Neural cell (in vitro differentiated cells): ENCODE data around the gene LIPC. TPM values are rescaled to one million over a fixed set of nuclear protein-coding genes. Genes with fewer than 3 reads are reported as not detected.

ENCODE experiments used
- H2AFZ ChIP-seq: fragments of 200-600, 300-800 bp; sonication (generic), shearing (Covaris generic); 2 replicates; pipeline ENCODE4 v1.6.0; 2014; ENCODE audit warnings: low read depth, mild to moderate bottlenecking, antibody characterized with exemption, low read length, moderate library complexity
- H3F3A ChIP-seq: fragments of 200-600 bp; shearing (Covaris generic); 2 replicates; pipeline ENCODE4 v1.6.1; 2016; ENCODE audit warnings: mild to moderate bottlenecking, moderate library complexity, mixed read lengths, antibody characterized with exemption, low read length; ENCODE audit not compliant: insufficient read depth, poor library complexity, severe bottlenecking
- H3K27ac ChIP-seq: fragments of 200-600, 300-800 bp; sonication (generic), shearing (Covaris generic); 2 replicates; pipeline ENCODE4 v1.5.1; 2014; ENCODE audit warnings: mild to moderate bottlenecking, low read length, moderate library complexity
- H3K27me3 ChIP-seq: fragments of 300-800, 200-600 bp; sonication (generic), shearing (Covaris generic); 2 replicates; pipeline ENCODE4 v1.6.0; 2014; ENCODE audit warnings: mild to moderate bottlenecking, low read depth, low read length, moderate library complexity; ENCODE audit not compliant: insufficient read depth
- H3K36me3 ChIP-seq: fragments of 300-800, 200-600 bp; sonication (generic), shearing (Covaris generic); 2 replicates; pipeline ENCODE4 v1.5.1; 2014; ENCODE audit warnings: mild to moderate bottlenecking, antibody characterized with exemption, low read length, moderate library complexity; ENCODE audit not compliant: insufficient read depth
- H3K4me2 ChIP-seq: fragments of 300-800, 200-600 bp; sonication (generic), shearing (Covaris generic); 2 replicates; pipeline ENCODE4 v1.6.0; 2014; ENCODE audit warnings: mild to moderate bottlenecking, low read length
- H3K4me3 ChIP-seq: fragments of 300-800, 200-600 bp; sonication (generic), shearing (Covaris generic); 2 replicates; pipeline ENCODE4 v1.5.1; 2014; ENCODE audit warnings: mild to moderate bottlenecking, low read length, moderate library complexity
- H3K79me2 ChIP-seq: fragments of 200-600 bp; shearing (Covaris generic); replicated peaks from 2 replicates; pipeline ENCODE4 v1.6.0; 2014; ENCODE audit warnings: mild to moderate bottlenecking, low read length, moderate library complexity; ENCODE audit not compliant: insufficient read depth
- H3K9ac ChIP-seq: fragments of 300-800, 200-600 bp; sonication (generic), shearing (Covaris generic); 2 replicates; pipeline ENCODE4 v1.6.1; 2016; ENCODE audit warnings: mild to moderate bottlenecking, low read length, mixed read lengths
- H3K9me2 ChIP-seq: fragments of 200-600 bp; shearing (Covaris generic); 2 replicates; pipeline ENCODE4 v1.6.1; 2016; ENCODE audit warnings: mild to moderate bottlenecking, low read length, mixed read lengths; ENCODE audit not compliant: insufficient read depth
- H3K9me3 ChIP-seq: fragments of 200-600, 300-800 bp; sonication (generic), shearing (Covaris generic); 2 replicates; pipeline ENCODE4 v1.6.1; 2016; ENCODE audit warnings: mild to moderate bottlenecking, mixed run types, low read length, moderate library complexity, mixed read lengths
- H4K20me1 ChIP-seq: fragments of 200-600 bp; shearing (Covaris generic); 2 replicates; pipeline ENCODE4 v1.6.1; 2016; ENCODE audit warnings: mild to moderate bottlenecking, mixed run types; ENCODE audit not compliant: insufficient read depth
- EP300 ChIP-seq: fragments of 450-650 bp; conservative IDR thresholded peaks from 2 replicates; pipeline ENCODE4 v1.6.1; 2014; ENCODE audit warnings: antibody characterized with exemption, mild to moderate bottlenecking, moderate library complexity; ENCODE audit not compliant: poor library complexity, severe bottlenecking
- EZH2 ChIP-seq: fragments of 200-600, 300-800 bp; shearing (Covaris generic), sonication (generic); IDR thresholded peaks from 2 replicates; pipeline ENCODE4 v1.6.1; 2014; ENCODE audit warnings: antibody characterized with exemption, low read length, borderline replicate concordance, mild to moderate bottlenecking; ENCODE audit not compliant: insufficient read depth, poor library complexity, severe bottlenecking
- MXI1 ChIP-seq: fragments of 450-650 bp; conservative IDR thresholded peaks from 2 replicates; pipeline ENCODE4 v1.6.1; 2014; ENCODE audit warnings: antibody characterized with exemption, mild to moderate bottlenecking; ENCODE audit not compliant: poor library complexity, severe bottlenecking
- POLR2AphosphoS5 ChIP-seq: IDR thresholded peaks from 2 replicates; pipeline ENCODE4 v1.6.1; 2012
- RAD21 ChIP-seq: fragments of 450-650 bp; conservative IDR thresholded peaks from 2 replicates; pipeline ENCODE4 v1.6.1; 2014; ENCODE audit warnings: antibody characterized with exemption, mild to moderate bottlenecking, moderate library complexity
- SMC3 ChIP-seq: fragments of 450-650 bp; conservative IDR thresholded peaks from 2 replicates; pipeline ENCODE4 v1.6.1; 2014; ENCODE audit warnings: antibody characterized with exemption, mild to moderate bottlenecking, moderate library complexity; ENCODE audit not compliant: poor library complexity
- TAF1 ChIP-seq: IDR thresholded peaks from 2 replicates; pipeline ENCODE4 v1.6.1; 2012; ENCODE audit warnings: low read depth
- polyA plus RNA-seq: library from polyadenylated mRNA; depleted of rRNA; stranded (reverse); fragments of >200 nt; gene quantifications from 2 replicates; pipeline ENCODE4 v1.2.3, GENCODE V29; 2014
- TF ChIP-seq, protein P1 (sequence below): IDR thresholded peaks from 2 replicates; pipeline ENCODE4 v1.6.1; 2012; ENCODE audit warnings: borderline replicate concordance
- TF ChIP-seq, protein P2 (sequence below): fragments of 450-650 bp; IDR thresholded peaks from 2 replicates; pipeline ENCODE4 v1.5.1; 2014; ENCODE audit warnings: antibody characterized with exemption, mild to moderate bottlenecking, moderate library complexity; ENCODE audit not compliant: poor library complexity, severe bottlenecking

The LIPC gene
- polyA plus RNA-seq, 1 donor from 2014 or later = not detected

DNA sequence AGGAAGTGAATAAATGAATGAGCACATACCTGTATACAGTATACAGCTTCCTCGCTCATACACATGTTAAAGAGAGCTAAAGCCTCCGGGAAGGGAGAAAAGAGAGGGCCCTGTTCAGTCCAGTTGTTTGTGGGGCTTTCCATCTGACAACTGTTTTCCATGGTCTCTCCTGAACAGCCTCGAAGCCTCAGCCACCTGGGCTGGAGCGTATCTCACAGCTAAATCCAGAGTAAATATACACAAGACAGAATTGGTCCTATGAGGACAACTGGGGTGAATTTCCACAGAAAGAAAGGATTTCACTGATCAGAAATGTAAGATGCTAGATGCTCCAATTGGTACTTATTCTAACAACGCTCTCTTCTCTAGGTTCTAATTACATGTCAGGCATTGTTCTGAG lies 103.5 kb downstream of the LIPC start:
- Histone ChIP-seq H3K79me2 (no peaks in the 10 kb centered on the region), H3K4me3 (no peak overlapping the region), H3K36me3 (no peaks in the 10 kb centered on the region), H3K9me2 (no peaks in the 10 kb centered on the region), H3K9ac (no peak overlapping the region), H3F3A (no peaks in the 10 kb centered on the region), H3K4me2 (no peak overlapping the region), H4K20me1 (no peaks in the 10 kb centered on the region), H2AFZ (no peak overlapping the region), H3K9me3 (no peaks in the 10 kb centered on the region), H3K27me3 (no peaks in the 10 kb centered on the region), H3K27ac (no peak overlapping the region)
- no peak for TF ChIP-seq MXI1
- no peak for TF ChIP-seq EZH2
- no peak for TF ChIP-seq EP300
- no peak for TF ChIP-seq SMC3
- TF ChIP-seq, protein P1, sequence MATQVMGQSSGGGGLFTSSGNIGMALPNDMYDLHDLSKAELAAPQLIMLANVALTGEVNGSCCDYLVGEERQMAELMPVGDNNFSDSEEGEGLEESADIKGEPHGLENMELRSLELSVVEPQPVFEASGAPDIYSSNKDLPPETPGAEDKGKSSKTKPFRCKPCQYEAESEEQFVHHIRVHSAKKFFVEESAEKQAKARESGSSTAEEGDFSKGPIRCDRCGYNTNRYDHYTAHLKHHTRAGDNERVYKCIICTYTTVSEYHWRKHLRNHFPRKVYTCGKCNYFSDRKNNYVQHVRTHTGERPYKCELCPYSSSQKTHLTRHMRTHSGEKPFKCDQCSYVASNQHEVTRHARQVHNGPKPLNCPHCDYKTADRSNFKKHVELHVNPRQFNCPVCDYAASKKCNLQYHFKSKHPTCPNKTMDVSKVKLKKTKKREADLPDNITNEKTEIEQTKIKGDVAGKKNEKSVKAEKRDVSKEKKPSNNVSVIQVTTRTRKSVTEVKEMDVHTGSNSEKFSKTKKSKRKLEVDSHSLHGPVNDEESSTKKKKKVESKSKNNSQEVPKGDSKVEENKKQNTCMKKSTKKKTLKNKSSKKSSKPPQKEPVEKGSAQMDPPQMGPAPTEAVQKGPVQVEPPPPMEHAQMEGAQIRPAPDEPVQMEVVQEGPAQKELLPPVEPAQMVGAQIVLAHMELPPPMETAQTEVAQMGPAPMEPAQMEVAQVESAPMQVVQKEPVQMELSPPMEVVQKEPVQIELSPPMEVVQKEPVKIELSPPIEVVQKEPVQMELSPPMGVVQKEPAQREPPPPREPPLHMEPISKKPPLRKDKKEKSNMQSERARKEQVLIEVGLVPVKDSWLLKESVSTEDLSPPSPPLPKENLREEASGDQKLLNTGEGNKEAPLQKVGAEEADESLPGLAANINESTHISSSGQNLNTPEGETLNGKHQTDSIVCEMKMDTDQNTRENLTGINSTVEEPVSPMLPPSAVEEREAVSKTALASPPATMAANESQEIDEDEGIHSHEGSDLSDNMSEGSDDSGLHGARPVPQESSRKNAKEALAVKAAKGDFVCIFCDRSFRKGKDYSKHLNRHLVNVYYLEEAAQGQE = no peak
- no peak for TF ChIP-seq POLR2AphosphoS5
- no peak for TF ChIP-seq TAF1

DNA sequence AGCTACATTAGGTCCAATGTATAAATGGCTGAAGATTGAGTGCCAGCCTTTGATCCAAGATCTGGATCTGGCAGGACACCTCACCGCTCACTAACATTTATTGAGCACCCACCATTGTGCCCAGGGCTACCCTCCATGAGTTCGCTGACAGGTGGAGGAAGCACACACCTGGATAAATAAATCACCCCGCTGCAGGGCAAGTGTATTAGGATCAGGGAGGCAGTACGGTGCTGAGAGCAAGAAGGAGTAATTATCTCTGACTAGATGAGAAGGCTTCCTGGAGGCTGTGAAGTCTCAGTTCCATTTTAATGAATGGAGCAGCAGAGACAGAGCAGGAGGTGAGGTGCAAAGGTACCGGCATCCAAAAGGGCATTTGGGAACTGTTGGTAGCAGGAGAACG lies 104.1 kb downstream of the LIPC start:
- no peaks in the 10 kb centered on the region for H4K20me1 ChIP-seq
- no peak overlapping the region for H3K4me3 ChIP-seq
- no peaks in the 10 kb centered on the region for H3K36me3 ChIP-seq
- H2AFZ ChIP-seq = no peak overlapping the region
- no peak overlapping the region for H3K9ac ChIP-seq
- no peak overlapping the region for H3K4me2 ChIP-seq
- no peaks in the 10 kb centered on the region for H3K9me3 ChIP-seq
- H3K79me2 ChIP-seq = no peaks in the 10 kb centered on the region
- no peaks in the 10 kb centered on the region for H3K27me3 ChIP-seq
- no peak for TF ChIP-seq EP300
- TF ChIP-seq MXI1 = no peak
- TF ChIP-seq, protein P2, sequence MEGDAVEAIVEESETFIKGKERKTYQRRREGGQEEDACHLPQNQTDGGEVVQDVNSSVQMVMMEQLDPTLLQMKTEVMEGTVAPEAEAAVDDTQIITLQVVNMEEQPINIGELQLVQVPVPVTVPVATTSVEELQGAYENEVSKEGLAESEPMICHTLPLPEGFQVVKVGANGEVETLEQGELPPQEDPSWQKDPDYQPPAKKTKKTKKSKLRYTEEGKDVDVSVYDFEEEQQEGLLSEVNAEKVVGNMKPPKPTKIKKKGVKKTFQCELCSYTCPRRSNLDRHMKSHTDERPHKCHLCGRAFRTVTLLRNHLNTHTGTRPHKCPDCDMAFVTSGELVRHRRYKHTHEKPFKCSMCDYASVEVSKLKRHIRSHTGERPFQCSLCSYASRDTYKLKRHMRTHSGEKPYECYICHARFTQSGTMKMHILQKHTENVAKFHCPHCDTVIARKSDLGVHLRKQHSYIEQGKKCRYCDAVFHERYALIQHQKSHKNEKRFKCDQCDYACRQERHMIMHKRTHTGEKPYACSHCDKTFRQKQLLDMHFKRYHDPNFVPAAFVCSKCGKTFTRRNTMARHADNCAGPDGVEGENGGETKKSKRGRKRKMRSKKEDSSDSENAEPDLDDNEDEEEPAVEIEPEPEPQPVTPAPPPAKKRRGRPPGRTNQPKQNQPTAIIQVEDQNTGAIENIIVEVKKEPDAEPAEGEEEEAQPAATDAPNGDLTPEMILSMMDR = no peak
- TF ChIP-seq, protein P1 = no peak
- no peak for TF ChIP-seq SMC3
- TF ChIP-seq TAF1 = no peak
- TF ChIP-seq RAD21 = no peak
- no peak for TF ChIP-seq EZH2
- no peak for TF ChIP-seq POLR2AphosphoS5
- no peaks in the 10 kb centered on the region for H3F3A ChIP-seq
- no peaks in the 10 kb centered on the region for H3K9me2 ChIP-seq
- H3K27ac ChIP-seq = no peak overlapping the region
